OCI-LY1 (cell line): ENCODE measurements around the gene IGFBP4.

Experiments
- H2AFZ ChIP-seq: fragments of 200-600 bp; sonication (generic), shearing (Covaris generic); 2 replicates; pipeline ENCODE4 v1.6.0; 2014; ENCODE audit warnings: antibody characterized with exemption, mild to moderate bottlenecking, low read length
- H3F3A ChIP-seq: fragments of 200-600 bp; sonication (generic), shearing (Covaris generic); 2 replicates; pipeline ENCODE4 v1.6.0; 2014; ENCODE audit warnings: mild to moderate bottlenecking, antibody characterized with exemption, low read length, moderate library complexity; ENCODE audit not compliant: insufficient read depth
- H3K27ac ChIP-seq: fragments of 200-600 bp; sonication (generic); 2 replicates; pipeline ENCODE4 v1.5.1; 2014; ENCODE audit warnings: low read length, mixed run types, mild to moderate bottlenecking, low read depth; ENCODE audit not compliant: poor library complexity, severe bottlenecking
- H3K27me3 ChIP-seq: fragments of 200-600 bp; sonication (generic); 2 replicates; pipeline ENCODE4 v1.6.0; 2014; ENCODE audit warnings: antibody characterized with exemption, mild to moderate bottlenecking, low read length, moderate library complexity; ENCODE audit not compliant: insufficient read depth
- H3K36me3 ChIP-seq: fragments of 200-600 bp; sonication (generic); 2 replicates; pipeline ENCODE4 v1.6.1; 2014; ENCODE audit warnings: mild to moderate bottlenecking, antibody characterized with exemption, low read length, moderate library complexity, mixed read lengths; ENCODE audit not compliant: insufficient read depth
- H3K4me1 ChIP-seq: fragments of 200-600 bp; sonication (generic); 2 replicates; pipeline ENCODE4 v1.5.1; 2014; ENCODE audit warnings: mild to moderate bottlenecking, low read length, moderate library complexity; ENCODE audit not compliant: insufficient read depth, severe bottlenecking
- H3K4me2 ChIP-seq: fragments of 200-600 bp; sonication (generic), shearing (Covaris generic); 2 replicates; pipeline ENCODE4 v1.6.1; 2014; ENCODE audit warnings: low read length
- H3K4me3 ChIP-seq: fragments of 200-600 bp; sonication (generic); 2 replicates; pipeline ENCODE4 v1.5.1; 2014; ENCODE audit warnings: low read length, low read depth, mild to moderate bottlenecking, mixed read lengths; ENCODE audit not compliant: poor library complexity, severe bottlenecking
- H3K79me2 ChIP-seq: fragments of 200-600 bp; shearing (Covaris generic); 2 replicates; pipeline ENCODE4 v1.6.1; 2016; ENCODE audit warnings: mixed run types, low read length, mixed read lengths; ENCODE audit not compliant: insufficient read depth
- H3K9ac ChIP-seq: fragments of 200-600 bp; sonication (generic), shearing (Covaris generic); 2 replicates; pipeline ENCODE4 v1.6.1; 2014; ENCODE audit warnings: mild to moderate bottlenecking, low read length, mixed read lengths
- H3K9me2 ChIP-seq: fragments of 200-600 bp; sonication (generic), shearing (Covaris generic); 2 replicates; pipeline ENCODE4 v1.6.1; 2014; ENCODE audit warnings: low read depth, mild to moderate bottlenecking, low read length, mixed read lengths
- H3K9me3 ChIP-seq: fragments of 200-600 bp; shearing (Covaris generic); 2 replicates; pipeline ENCODE4 v1.6.1; 2014; ENCODE audit warnings: low read length, mixed read lengths
- H4K20me1 ChIP-seq: fragments of 200-600 bp; sonication (generic), shearing (Covaris generic); 2 replicates; pipeline ENCODE4 v1.6.0; 2016; ENCODE audit warnings: mild to moderate bottlenecking, low read length; ENCODE audit not compliant: insufficient read depth
- CTCF ChIP-seq: fragments of 200-600 bp; sonication (generic), shearing (Covaris generic); IDR thresholded peaks from 2 replicates; pipeline ENCODE4 v1.5.1; 2017; ENCODE audit warnings: mild to moderate bottlenecking, antibody characterized with exemption, low read length, moderate library complexity, mixed read lengths
- EZH2 ChIP-seq: fragments of 200-600 bp; sonication (generic), shearing (Covaris generic); IDR thresholded peaks from 2 replicates; pipeline ENCODE4 v1.8.0; 2017; ENCODE audit warnings: borderline replicate concordance, mixed run types, mild to moderate bottlenecking, antibody characterized with exemption, low read length, moderate library complexity, mixed read lengths

The IGFBP4 gene

GRCh38 chr17:40496170-40496569, 52.9 kb downstream of the IGFBP4 start:
- H2AFZ ChIP-seq = no peak overlapping the region
- H3K4me2 ChIP-seq = no peak overlapping the region
- H4K20me1 ChIP-seq = no peaks in the 10 kb centered on the region
- no peak for TF ChIP-seq EZH2
- TF ChIP-seq CTCF = no peak
- no peak overlapping the region for H3K9ac ChIP-seq
- no peaks in the 10 kb centered on the region for H3K36me3 ChIP-seq
- H3K79me2 ChIP-seq = no peaks in the 10 kb centered on the region
- no peaks in the 10 kb centered on the region for H3F3A ChIP-seq
- no peak overlapping the region for H3K27ac ChIP-seq
- H3K4me3 ChIP-seq = no peak overlapping the region
- H3K9me2 ChIP-seq = no peaks in the 10 kb centered on the region
- peaks cover 12% of the 10 kb centered on the region for H3K4me1 ChIP-seq
- peaks cover 6% of the 10 kb centered on the region; the same call in 1 of the 2 replicates for H3K27me3 ChIP-seq
- H3K9me3 ChIP-seq = no peaks in the 10 kb centered on the region

- H4K20me1 ChIP-seq = no peaks in the 10 kb centered on the region
- H3K9ac ChIP-seq = no peak overlapping the region
- H2AFZ ChIP-seq = no peak overlapping the region
- TF ChIP-seq EZH2 (no peak), CTCF (no peak)
- H3K9me2 ChIP-seq = no peaks in the 10 kb centered on the region
- H3K4me2 ChIP-seq = no peak overlapping the region
- H3K36me3 ChIP-seq = no peaks in the 10 kb centered on the region
- no peak overlapping the region for H3K27ac ChIP-seq
- H3F3A ChIP-seq = no peaks in the 10 kb centered on the region
- peaks cover 5% of the 10 kb centered on the region for H3K4me1 ChIP-seq
- no peak overlapping the region for H3K4me3 ChIP-seq
- no peaks in the 10 kb centered on the region for H3K9me3 ChIP-seq
- no peaks in the 10 kb centered on the region for H3K79me2 ChIP-seq
- peaks cover 6% of the 10 kb centered on the region; the same call in 1 of the 2 replicates for H3K27me3 ChIP-seq
Observed at GRCh38 chr17:40496634-40497420, 53.6 kb downstream of the IGFBP4 start.

GRCh38 chr17:40497695-40498094, 54.4 kb downstream of the IGFBP4 start:
- no peak for TF ChIP-seq EZH2
- TF ChIP-seq CTCF = no peak
- Histone ChIP-seq H2AFZ (no peak overlapping the region), H3K36me3 (no peaks in the 10 kb centered on the region)

More at GRCh38 chr17:40497695-40498094, 54.4 kb downstream of the IGFBP4 start:
- H3K79me2 ChIP-seq = no peaks in the 10 kb centered on the region
- no peaks in the 10 kb centered on the region for H3K4me1 ChIP-seq
- peaks cover 6% of the 10 kb centered on the region; the same call in 1 of the 2 replicates for H3K27me3 ChIP-seq
- no peak overlapping the region for H3K4me3 ChIP-seq
- no peaks in the 10 kb centered on the region for H3K9me3 ChIP-seq
- H3K27ac ChIP-seq = no peak overlapping the region
- H3K9me2 ChIP-seq = no peaks in the 10 kb centered on the region
- H3K9ac ChIP-seq = no peak overlapping the region
- no peaks in the 10 kb centered on the region for H3F3A ChIP-seq
- H3K4me2 ChIP-seq = no peak overlapping the region
- no peaks in the 10 kb centered on the region for H4K20me1 ChIP-seq
